Hippocampal formation (tissue), 2 donors: ENCODE measurements around the gene VEGFA.

Experiments used
- DNase-seq, 2 donors: peaks; one replicate each; lab custom pipeline; 2025; lab: John Stamatoyannopoulos, UW

VEGFA gene

GRCh38 chr6:43759136-43759906, 10.7 kb upstream of the VEGFA start:
- no peak for DNase-seq

- no peak for DNase-seq
Measured at GRCh38 chr6:43759907-43760206, 10.2 kb upstream of the VEGFA start.

GRCh38 chr6:43760210-43761168, 9.5 kb upstream of the VEGFA start:
- DNase-seq, result no peak

- DNase-seq, result no peak
Measured at GRCh38 chr6:43761666-43762409, 8.2 kb upstream of the VEGFA start.

- no peak for DNase-seq
Measured at GRCh38 chr6:43762410-43762768, 7.6 kb upstream of the VEGFA start.

GRCh38 chr6:43762966-43763695, 6.9 kb upstream of the VEGFA start:
- DNase-seq, result no peak

GRCh38 chr6:43763812-43764522, 6.0 kb upstream of the VEGFA start:
- DNase-seq, result no peak

- no peak for DNase-seq
Measured at GRCh38 chr6:43764772-43765171, 5.2 kb upstream of the VEGFA start.

GRCh38 chr6:43765776-43766499, 4.1 kb upstream of the VEGFA start:
- no peak for DNase-seq

- DNase-seq, result no peak
Measured at GRCh38 chr6:43766500-43766853, 3.5 kb upstream of the VEGFA start.

GRCh38 chr6:43766964-43767461, 3.0 kb upstream of the VEGFA start:
- DNase-seq, result no peak

- DNase-seq, result no peak
Measured at GRCh38 chr6:43767553-43768505, 2.2 kb upstream of the VEGFA start.

GRCh38 chr6:43768506-43768860, 1.5 kb upstream of the VEGFA start:
- DNase-seq, result no peak

GRCh38 chr6:43768983-43769525, 957 bp upstream of the VEGFA start:
- no peak for DNase-seq

- peak; percentile 25 to 30 for DNase-seq
Measured at GRCh38 chr6:43770372-43771209, 580 bp downstream of the VEGFA start.

GRCh38 chr6:43771210-43771857, 1.3 kb downstream of the VEGFA start:
- peak in 1 of 2 donors; percentile 30 for DNase-seq

GRCh38 chr6:43771858-43772680, 2.1 kb downstream of the VEGFA start:
- peak in 1 of 2 donors; percentile 33 for DNase-seq
